Pancreas (tissue), 10 donors: ENCODE data around the gene CCND3. TPM values are rescaled to one million over a fixed set of nuclear protein-coding genes. Genes with fewer than 3 reads are reported as not detected.

ENCODE experiments used
- ATAC-seq, 4 donors: fragments of 200-7000 bp; cut with Tn5 transposase; one replicate each; pipeline versions ENCODE4 v1.8.0 to v1.9.1; 2020; ENCODE audit warnings: mild to moderate bottlenecking in 4 of 4, moderate library complexity in 4 of 4
- DNase-seq, 6 donors: peaks; one replicate each; pipeline ENCODE4 v3.0.0-alpha.2; 2020
- FAIRE-seq: peaks from 2 replicates; lab custom pipeline; 2012; peaks lifted over from hg19 to GRCh38; lab: Jason Lieb, UNC
- H3K27ac ChIP-seq, 4 donors: fragments of 200-600 bp; sonication (generic); 1 replicate in 3 of 4; 2 replicates in 1 of 4; pipeline versions ENCODE4 v1.5.0 to v1.8.0; 2020
- H3K27me3 ChIP-seq, 4 donors: fragments of 200-600 bp; one replicate each; pipeline ENCODE4 v1.8.0; 2021
- H3K36me3 ChIP-seq, 3 donors: fragments of 200-600 bp; sonication (generic) in 1 of 3; one replicate each; pipeline versions ENCODE4 v1.5.0 to v1.8.0; 2020 to 2021
- H3K4me1 ChIP-seq, 3 donors: fragments of 200-600 bp; one replicate each; pipeline ENCODE4 v1.8.0; 2021
- H3K4me3 ChIP-seq, 4 donors: fragments of 200-600 bp; sonication (generic) in 2 of 4; one replicate each; pipeline versions ENCODE4 v1.5.0 to v1.8.0; 2020 to 2021
- H3K9me3 ChIP-seq, 4 donors: fragments of 200-600 bp; one replicate each; pipeline ENCODE4 v1.8.0; 2021
- CTCF ChIP-seq, 4 donors: fragments of 200-600 bp; sonication (generic) in 3 of 4; IDR thresholded peaks; one replicate each; pipeline versions ENCODE4 v1.5.0 to v1.8.0; 2021; ENCODE audit warnings: antibody characterized with exemption in 4 of 4
- WGBS, 2 donors: extraction: QIAGEN DNeasy Blood & Tissue Kit; methylation state at CpG; one replicate each; pipeline ENCODE4 v1.1.7; 2013; 5-methylcytosine and 5-hydroxymethylcytosine counted together
- intact Hi-C, 3 donors: fragments of 100-400 bp; cut with DNase I; formaldehyde crosslinking; loops; one replicate each; pipeline versions ENCODE4 v1.11.1 to v1.14.2; 2022
- polyA plus RNA-seq, 2 donors: library from polyadenylated mRNA; stranded (reverse); fragments of 200-250 nt; gene quantifications; one replicate each; pipeline ENCODE4 v1.2.3, GENCODE V29; 2013
- total RNA-seq, 6 donors: library from RNA; stranded (reverse); fragmentation: NEBNext Ultra II Directional in 4 of 6; extraction: Animal tissue kit (Norgen Biotek cat#: 25700) in 4 of 6; gene quantifications; one replicate each; pipeline versions ENCODE4 v1.2.1 to v1.2.4, GENCODE V29; 2021 to 2023
- donor health status: healthy with polysubstance abuse.
- donor health status: DM: no; HTN: no; CAD: no; lungs with moderate emphysema.
- donor health status: DM: no; HTN: no; CAD: no.
- donor health status: control.
- donor health status: control.
- donor health status: Bipolar disorder and iron deficiency.
- donor health status: DM: yes; HTN: yes; CAD: no.
- donor health status: DM: no; HTN: no; CAD: no.
- donor health status: DM: no; HTN: no; CAD: no.
- donor health status: DM: yes; HTN: yes; CAD: no.

The CCND3 gene
- total and polyA plus RNA-seq, 8 donors = 14.2 to 56.6 (median 23.1) TPM

GRCh38 chr6:41975276-41975675 lies 33.7 kb upstream of the CCND3 start:
- FAIRE-seq (no peak), ATAC-seq (no peak), DNase-seq (peak in 1 of 6 donors; percentile 13)
- H3K4me1 ChIP-seq = no peaks in the 10 kb centered on the region
- no peak overlapping the region for H3K27ac ChIP-seq
- no peaks in the 10 kb centered on the region for H3K27me3 ChIP-seq
- H3K4me3 ChIP-seq = no peak overlapping the region
- H3K9me3 ChIP-seq = no peaks in the 10 kb centered on the region
- WGBS, 2 donors = 86 to 89% methylated on average over 4 of the region's 4 CpGs
- no peak for TF ChIP-seq CTCF (IDR thresholded peaks at IDR 0.05)
- no peaks in the 10 kb centered on the region for H3K36me3 ChIP-seq
- intact Hi-C loops = no loop called here

- intact Hi-C loops = no loop called here
These were observed 32.7 kb upstream of the CCND3 start for GRCh38 chr6:41974281-41974825.

GRCh38 chr6:41972826-41973225 lies 31.2 kb upstream of the CCND3 start:
- no peaks in the 10 kb centered on the region for H3K9me3 ChIP-seq
- no peaks in the 10 kb centered on the region for H3K27me3 ChIP-seq
- no peaks in the 10 kb centered on the region for H3K36me3 ChIP-seq
- no peak overlapping the region for H3K27ac ChIP-seq
- no peaks in the 10 kb centered on the region for H3K4me1 ChIP-seq
- H3K4me3 ChIP-seq = no peak overlapping the region
- intact Hi-C loops = no loop called here
- no peak for FAIRE-seq
- TF ChIP-seq CTCF (IDR thresholded peaks at IDR 0.05) = no peak
- no peak for ATAC-seq
- no peak for DNase-seq
- WGBS, 2 donors = 72 to 85% methylated on average over 2 of the region's 2 CpGs

More at GRCh38 chr6:41974281-41974825, 32.7 kb upstream of the CCND3 start:
- no peaks in the 10 kb centered on the region for H3K9me3 ChIP-seq
- H3K27me3 ChIP-seq = no peaks in the 10 kb centered on the region
- WGBS, 2 donors = 88 to 97% methylated on average over 4 to 5 of the region's 5 CpGs
- TF ChIP-seq CTCF (IDR thresholded peaks at IDR 0.05) = no peak
- H3K27ac ChIP-seq = no peak overlapping the region
- H3K4me3 ChIP-seq = no peak overlapping the region
- FAIRE-seq (no peak), ATAC-seq (no peak), DNase-seq (no peak)
- H3K36me3 ChIP-seq = no peaks in the 10 kb centered on the region
- no peaks in the 10 kb centered on the region for H3K4me1 ChIP-seq

DNA sequence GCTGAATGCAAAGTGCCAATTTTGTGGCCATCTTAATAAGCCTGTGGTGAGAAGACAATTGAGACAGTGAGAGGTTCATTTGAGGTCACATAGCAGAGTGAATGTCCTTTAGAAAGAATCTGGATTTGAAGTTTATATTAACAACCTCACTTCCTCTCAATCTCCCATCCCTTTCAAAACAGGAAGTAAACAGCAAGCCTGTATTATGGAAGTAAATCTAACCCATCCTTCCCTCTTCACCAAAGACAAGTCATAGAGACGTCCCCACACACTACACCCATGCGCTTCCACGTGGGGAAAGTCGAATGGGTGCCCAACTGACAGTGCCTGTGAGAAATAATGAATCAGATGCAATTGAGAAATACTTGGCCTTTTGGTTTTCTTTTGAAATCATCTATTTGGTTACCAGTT lies 28.8 kb upstream of the CCND3 start:
- H3K4me3 ChIP-seq = no peak overlapping the region
- no peaks in the 10 kb centered on the region for H3K9me3 ChIP-seq
- ATAC-seq (peak in 3 of 4 donors; percentile 35 to 72 (median 60)), DNase-seq (peak in 1 of 6 donors; percentile 13), FAIRE-seq (no peak)
- TF ChIP-seq CTCF (IDR thresholded peaks at IDR 0.05) = no peak
- H3K4me1 ChIP-seq = no peaks in the 10 kb centered on the region
- H3K27me3 ChIP-seq = no peaks in the 10 kb centered on the region
- no peak overlapping the region for H3K27ac ChIP-seq
- intact Hi-C loops = no loop called here
- H3K36me3 ChIP-seq = no peaks in the 10 kb centered on the region
- WGBS, 2 donors = 56 to 61% methylated on average over 4 of the region's 4 CpGs
